K562 (cell line): ENCODE results near the gene TXNDC15. TPM values are rescaled to one million over a fixed set of nuclear protein-coding genes. Genes with fewer than 3 reads are reported as not detected.

Source experiments
- ATAC-seq: fragments of 200-7000 bp; cut with Tn5 transposase; 3 replicates; pipeline ENCODE4 v1.9.1; 2020; ENCODE audit warnings: moderate library complexity
- BruUV-seq: library from RNA; stranded (reverse); fragments of 400-500 nt; replicated peaks from 2 replicates; lab custom pipeline; 2021; lab: Mats Ljungman, UMichigan
- CTCF ChIA-PET: fragments of 300-600 bp; formaldehyde crosslinking; extraction: SDS; loops from one replicate; lab custom pipeline; 2021; ENCODE audit warnings: low intra/inter-chr PET ratio; lab: Yijun Ruan, JAX
- POLR2A ChIA-PET: fragments of 300-600, 350-650 bp; sonication (Branson Sonifier 250); formaldehyde crosslinking; extraction: SDS; loops from one replicate; lab custom pipeline; 2021; ENCODE audit warnings: antibody characterized with exemption, inconsistent platforms; lab: Yijun Ruan, JAX
- DNase-seq, 4 experiments: peaks; one replicate each; pipeline versions ENCODE4 v3.0.0 to v3.0.0-alpha.2; 2011 to 2018; ENCODE audit warnings: low spot score in 3 of 4, mixed read lengths in 3 of 4; ENCODE audit errors: extremely low read depth in 1 of 4
- FAIRE-seq: peaks from 2 replicates; lab custom pipeline; 2011; peaks lifted over from hg19 to GRCh38; lab: Jason Lieb, UNC
- H2AFZ ChIP-seq: 2 replicates; pipeline ENCODE4 v1.6.0; 2011; ENCODE audit warnings: low read depth, low read length, control low read depth, inconsistent platforms
- H3K27ac ChIP-seq: fragments of 200-600 bp; 3 replicates; pipeline ENCODE4 v1.8.0; 2011; ENCODE audit warnings: low read depth, mild to moderate bottlenecking, control low read depth, inconsistent platforms, low read length, moderate library complexity, mixed read lengths; ENCODE audit errors: extremely low read depth
- H3K27me3 ChIP-seq, 2 experiments: fragments of 300-600 bp in 1 of 2; 2 replicates in 1 of 2; 3 replicates in 1 of 2; pipeline versions ENCODE4 v1.6.0 to v1.8.0; 2011; ENCODE audit warnings: inconsistent platforms in 2 of 2, low read length in 2 of 2, mild to moderate bottlenecking in 1 of 2, mixed read lengths in 1 of 2, moderate library complexity in 1 of 2; ENCODE audit not compliant: control insufficient read depth in 2 of 2, insufficient read depth in 2 of 2
- H3K36me3 ChIP-seq: fragments of 300-600 bp; 3 replicates; pipeline ENCODE4 v1.8.0; 2011; ENCODE audit warnings: mild to moderate bottlenecking, low read length, inconsistent platforms; ENCODE audit not compliant: control insufficient read depth, insufficient read depth
- H3K4me1 ChIP-seq, 2 experiments: fragments of 200-600 bp in 1 of 2; replicated peaks in 1 of 2; 2 replicates in 1 of 2; 3 replicates in 1 of 2; pipeline versions ENCODE4 v1.5.1 to v1.8.0; 2011; ENCODE audit warnings: inconsistent platforms in 2 of 2, low read length in 2 of 2, mild to moderate bottlenecking in 1 of 2, mixed read lengths in 1 of 2, moderate library complexity in 1 of 2; ENCODE audit not compliant: control insufficient read depth in 2 of 2, insufficient read depth in 2 of 2
- H3K4me2 ChIP-seq: 2 replicates; pipeline ENCODE4 v1.6.1; 2011; ENCODE audit warnings: low read length, control low read depth, inconsistent platforms, mixed read lengths; ENCODE audit not compliant: insufficient read depth
- H3K4me3 ChIP-seq: fragments of 200-600 bp; sonication (generic), shearing (Covaris generic); 2 replicates; pipeline ENCODE4 v1.5.1; 2016; ENCODE audit warnings: control low read depth, inconsistent platforms
- H3K79me2 ChIP-seq: fragments of 200-600 bp; 3 replicates; pipeline ENCODE4 v1.8.0; 2011; ENCODE audit warnings: low read length, inconsistent platforms; ENCODE audit not compliant: control insufficient read depth, insufficient read depth
- H3K9ac ChIP-seq, 2 experiments: 2 replicates each; pipeline versions ENCODE4 v1.6.0 to v1.6.1; 2011; ENCODE audit warnings: low read depth in 2 of 2, low read length in 2 of 2, control low read depth in 1 of 2, inconsistent platforms in 1 of 2, mild to moderate bottlenecking in 1 of 2, mixed read lengths in 1 of 2; ENCODE audit not compliant: insufficient read depth in 1 of 2
- H3K9me1 ChIP-seq: one replicate; pipeline ENCODE4 v1.6.0; 2011; ENCODE audit warnings: inconsistent platforms, mild to moderate bottlenecking, low read length, moderate library complexity; ENCODE audit not compliant: control insufficient read depth, insufficient read depth
- H3K9me3 ChIP-seq: replicated peaks from 2 replicates; pipeline ENCODE4 v1.5.1; 2011; ENCODE audit warnings: low read depth, low read length, inconsistent platforms; ENCODE audit not compliant: control insufficient read depth, insufficient read depth
- H4K20me1 ChIP-seq: replicated peaks from 2 replicates; pipeline ENCODE4 v1.6.1; 2011; ENCODE audit warnings: low read length, inconsistent platforms, mixed read lengths; ENCODE audit not compliant: control insufficient read depth, insufficient read depth
- CBX8 ChIP-seq: fragments of 200-600 bp; sonication (generic); IDR thresholded peaks from 2 replicates; pipeline ENCODE4 v1.6.1; 2012; ENCODE audit warnings: borderline replicate concordance, mixed run types, low read depth, mild to moderate bottlenecking, moderate library complexity, mixed read lengths, low read length, control low read depth, inconsistent platforms; ENCODE audit not compliant: poor library complexity, severe bottlenecking; ENCODE audit errors: extremely low read depth
- GABPA ChIP-seq: fragments of 200-800 bp; sonication (Bioruptor generic); conservative IDR thresholded peaks from 2 replicates; pipeline ENCODE4 v1.6.1; 2016; ENCODE audit warnings: low read depth, missing genetic modification characterization, missing compliant biosample characterization
- PHB2 ChIP-seq: fragments of 450-650 bp; IDR thresholded peaks from 2 replicates; pipeline ENCODE4 v1.6.1; 2017; ENCODE audit warnings: low read depth
- RBM25 ChIP-seq: fragments of 200-400 bp; formaldehyde crosslinking; IDR thresholded peaks from 2 replicates; pipeline ENCODE4 v1.6.1; 2018; ENCODE audit warnings: low read length, low read depth, moderate library complexity; ENCODE audit not compliant: severe bottlenecking
- SNRNP70 ChIP-seq: fragments of 200-400 bp; formaldehyde crosslinking; optimal IDR thresholded peaks from 2 replicates; pipeline ENCODE3; 2017; ENCODE audit warnings: low read depth, low read length
- ZKSCAN8 ChIP-seq: fragments of 200-800 bp; sonication (Bioruptor generic); IDR thresholded peaks from 2 replicates; pipeline ENCODE4 v1.6.1; 2016; ENCODE audit warnings: missing genetic modification characterization, missing compliant biosample characterization
- ZNF121 ChIP-seq: sonication (generic); formaldehyde crosslinking; conservative IDR thresholded peaks from 2 replicates; pipeline ENCODE4 v1.8.0; 2022; ENCODE audit warnings: missing genetic modification reagents
- WGBS: fragments of 100-300 bp; shearing (Covaris generic); methylation state at CpG from one replicate; pipeline ENCODE4 v1.1.6; 2016; ENCODE audit warnings: low coverage, mixed read lengths; ENCODE audit not compliant: insufficient coverage; ENCODE audit errors: missing lambda C conversion rate; 5-methylcytosine and 5-hydroxymethylcytosine counted together
- in situ Hi-C: fragments of 300-500 bp; cut with MboI; formaldehyde crosslinking; loops from 4 replicates; pipeline ENCODE4 v1.15.0; 2018; ENCODE audit warnings: inconsistent platforms, mixed read lengths
- intact Hi-C: fragments of 100-400 bp; cut with micrococcal nuclease; formaldehyde crosslinking; loops from 2 replicates; pipeline ENCODE4 v1.14.2; 2022
- polyA plus RNA-seq, 8 experiments: library from polyadenylated mRNA; depleted of rRNA in 4 of 8; stranded (reverse) in 5 of 8; unstranded in 3 of 8; fragments of >200 nt; fragmentation: Nextera tagmentation in 2 of 8; fragmentation: Illumina TruSeq in 1 of 8; extraction: Ambion mirVana in 2 of 8; extraction: Trizol in 1 of 8; gene quantifications; 2 replicates each; pipeline versions ENCODE4 v1.2.1 to v1.2.3, GENCODE V29; 2011 to 2014; ENCODE audit warnings: inconsistent platforms in 1 of 8, missing spikeins in 1 of 8
- total RNA-seq, 7 experiments: library from RNA; depleted of rRNA in 6 of 7; stranded (reverse); fragments of >200 nt in 6 of 7; fragmentation: Illumina TruSeq in 2 of 7; extraction: Trizol in 2 of 7; gene quantifications; 2 replicates each; pipeline versions ENCODE4 v1.2.1 to v1.2.3, GENCODE V29; 2011 to 2021; ENCODE audit warnings: low replicate concordance in 1 of 7
- TF ChIP-seq, protein P1 (sequence below): fragments of 200-600 bp; sonication (generic); IDR thresholded peaks from one replicate; pipeline ENCODE4 v1.6.1; 2012; ENCODE audit warnings: mild to moderate bottlenecking, low read depth, low read length, inconsistent platforms
- TF ChIP-seq, protein P2 (sequence below): fragments of 450-650 bp; formaldehyde crosslinking; IDR thresholded peaks from 2 replicates; pipeline ENCODE4 v1.4.0; 2020; ENCODE audit warnings: mild to moderate bottlenecking

The TXNDC15 gene
- total and polyA plus RNA-seq, 9 of the 15 experiments (the other 6 are each of a cell fraction or from before 2014, with no cell fraction given), result 3.0 to 15.4 (median 12.3) TPM

DNA sequence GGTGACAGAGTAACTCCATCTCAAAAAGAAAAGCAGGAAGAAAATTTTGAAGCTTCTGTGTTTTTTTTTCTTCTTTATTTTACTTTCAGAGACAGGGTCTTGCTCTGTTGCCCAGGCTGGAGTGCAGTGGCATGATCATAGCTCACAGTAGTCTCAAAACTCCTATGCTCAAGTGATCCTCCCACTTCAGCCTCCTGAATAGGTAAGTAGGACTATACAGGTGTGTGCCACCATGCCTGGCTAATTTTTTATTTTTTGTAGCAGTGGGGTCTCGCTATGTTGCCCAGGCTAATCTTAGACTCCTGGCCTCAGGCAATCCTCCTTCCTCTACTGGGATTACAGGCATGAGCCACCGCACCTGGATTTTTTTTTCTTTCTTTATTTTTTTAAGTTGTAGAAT lies 38.5 kb upstream of the TXNDC15 start:
- no peak for TF ChIP-seq GABPA (tag)
- TF ChIP-seq, protein P1, sequence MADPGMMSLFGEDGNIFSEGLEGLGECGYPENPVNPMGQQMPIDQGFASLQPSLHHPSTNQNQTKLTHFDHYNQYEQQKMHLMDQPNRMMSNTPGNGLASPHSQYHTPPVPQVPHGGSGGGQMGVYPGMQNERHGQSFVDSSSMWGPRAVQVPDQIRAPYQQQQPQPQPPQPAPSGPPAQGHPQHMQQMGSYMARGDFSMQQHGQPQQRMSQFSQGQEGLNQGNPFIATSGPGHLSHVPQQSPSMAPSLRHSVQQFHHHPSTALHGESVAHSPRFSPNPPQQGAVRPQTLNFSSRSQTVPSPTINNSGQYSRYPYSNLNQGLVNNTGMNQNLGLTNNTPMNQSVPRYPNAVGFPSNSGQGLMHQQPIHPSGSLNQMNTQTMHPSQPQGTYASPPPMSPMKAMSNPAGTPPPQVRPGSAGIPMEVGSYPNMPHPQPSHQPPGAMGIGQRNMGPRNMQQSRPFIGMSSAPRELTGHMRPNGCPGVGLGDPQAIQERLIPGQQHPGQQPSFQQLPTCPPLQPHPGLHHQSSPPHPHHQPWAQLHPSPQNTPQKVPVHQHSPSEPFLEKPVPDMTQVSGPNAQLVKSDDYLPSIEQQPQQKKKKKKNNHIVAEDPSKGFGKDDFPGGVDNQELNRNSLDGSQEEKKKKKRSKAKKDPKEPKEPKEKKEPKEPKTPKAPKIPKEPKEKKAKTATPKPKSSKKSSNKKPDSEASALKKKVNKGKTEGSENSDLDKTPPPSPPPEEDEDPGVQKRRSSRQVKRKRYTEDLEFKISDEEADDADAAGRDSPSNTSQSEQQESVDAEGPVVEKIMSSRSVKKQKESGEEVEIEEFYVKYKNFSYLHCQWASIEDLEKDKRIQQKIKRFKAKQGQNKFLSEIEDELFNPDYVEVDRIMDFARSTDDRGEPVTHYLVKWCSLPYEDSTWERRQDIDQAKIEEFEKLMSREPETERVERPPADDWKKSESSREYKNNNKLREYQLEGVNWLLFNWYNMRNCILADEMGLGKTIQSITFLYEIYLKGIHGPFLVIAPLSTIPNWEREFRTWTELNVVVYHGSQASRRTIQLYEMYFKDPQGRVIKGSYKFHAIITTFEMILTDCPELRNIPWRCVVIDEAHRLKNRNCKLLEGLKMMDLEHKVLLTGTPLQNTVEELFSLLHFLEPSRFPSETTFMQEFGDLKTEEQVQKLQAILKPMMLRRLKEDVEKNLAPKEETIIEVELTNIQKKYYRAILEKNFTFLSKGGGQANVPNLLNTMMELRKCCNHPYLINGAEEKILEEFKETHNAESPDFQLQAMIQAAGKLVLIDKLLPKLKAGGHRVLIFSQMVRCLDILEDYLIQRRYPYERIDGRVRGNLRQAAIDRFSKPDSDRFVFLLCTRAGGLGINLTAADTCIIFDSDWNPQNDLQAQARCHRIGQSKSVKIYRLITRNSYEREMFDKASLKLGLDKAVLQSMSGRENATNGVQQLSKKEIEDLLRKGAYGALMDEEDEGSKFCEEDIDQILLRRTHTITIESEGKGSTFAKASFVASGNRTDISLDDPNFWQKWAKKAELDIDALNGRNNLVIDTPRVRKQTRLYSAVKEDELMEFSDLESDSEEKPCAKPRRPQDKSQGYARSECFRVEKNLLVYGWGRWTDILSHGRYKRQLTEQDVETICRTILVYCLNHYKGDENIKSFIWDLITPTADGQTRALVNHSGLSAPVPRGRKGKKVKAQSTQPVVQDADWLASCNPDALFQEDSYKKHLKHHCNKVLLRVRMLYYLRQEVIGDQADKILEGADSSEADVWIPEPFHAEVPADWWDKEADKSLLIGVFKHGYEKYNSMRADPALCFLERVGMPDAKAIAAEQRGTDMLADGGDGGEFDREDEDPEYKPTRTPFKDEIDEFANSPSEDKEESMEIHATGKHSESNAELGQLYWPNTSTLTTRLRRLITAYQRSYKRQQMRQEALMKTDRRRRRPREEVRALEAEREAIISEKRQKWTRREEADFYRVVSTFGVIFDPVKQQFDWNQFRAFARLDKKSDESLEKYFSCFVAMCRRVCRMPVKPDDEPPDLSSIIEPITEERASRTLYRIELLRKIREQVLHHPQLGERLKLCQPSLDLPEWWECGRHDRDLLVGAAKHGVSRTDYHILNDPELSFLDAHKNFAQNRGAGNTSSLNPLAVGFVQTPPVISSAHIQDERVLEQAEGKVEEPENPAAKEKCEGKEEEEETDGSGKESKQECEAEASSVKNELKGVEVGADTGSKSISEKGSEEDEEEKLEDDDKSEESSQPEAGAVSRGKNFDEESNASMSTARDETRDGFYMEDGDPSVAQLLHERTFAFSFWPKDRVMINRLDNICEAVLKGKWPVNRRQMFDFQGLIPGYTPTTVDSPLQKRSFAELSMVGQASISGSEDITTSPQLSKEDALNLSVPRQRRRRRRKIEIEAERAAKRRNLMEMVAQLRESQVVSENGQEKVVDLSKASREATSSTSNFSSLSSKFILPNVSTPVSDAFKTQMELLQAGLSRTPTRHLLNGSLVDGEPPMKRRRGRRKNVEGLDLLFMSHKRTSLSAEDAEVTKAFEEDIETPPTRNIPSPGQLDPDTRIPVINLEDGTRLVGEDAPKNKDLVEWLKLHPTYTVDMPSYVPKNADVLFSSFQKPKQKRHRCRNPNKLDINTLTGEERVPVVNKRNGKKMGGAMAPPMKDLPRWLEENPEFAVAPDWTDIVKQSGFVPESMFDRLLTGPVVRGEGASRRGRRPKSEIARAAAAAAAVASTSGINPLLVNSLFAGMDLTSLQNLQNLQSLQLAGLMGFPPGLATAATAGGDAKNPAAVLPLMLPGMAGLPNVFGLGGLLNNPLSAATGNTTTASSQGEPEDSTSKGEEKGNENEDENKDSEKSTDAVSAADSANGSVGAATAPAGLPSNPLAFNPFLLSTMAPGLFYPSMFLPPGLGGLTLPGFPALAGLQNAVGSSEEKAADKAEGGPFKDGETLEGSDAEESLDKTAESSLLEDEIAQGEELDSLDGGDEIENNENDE, result no peak
- TF ChIP-seq ZKSCAN8 (CRISPR knock-in tag), result no peak
- no peak for TF ChIP-seq CBX8
- TF ChIP-seq, protein P2, sequence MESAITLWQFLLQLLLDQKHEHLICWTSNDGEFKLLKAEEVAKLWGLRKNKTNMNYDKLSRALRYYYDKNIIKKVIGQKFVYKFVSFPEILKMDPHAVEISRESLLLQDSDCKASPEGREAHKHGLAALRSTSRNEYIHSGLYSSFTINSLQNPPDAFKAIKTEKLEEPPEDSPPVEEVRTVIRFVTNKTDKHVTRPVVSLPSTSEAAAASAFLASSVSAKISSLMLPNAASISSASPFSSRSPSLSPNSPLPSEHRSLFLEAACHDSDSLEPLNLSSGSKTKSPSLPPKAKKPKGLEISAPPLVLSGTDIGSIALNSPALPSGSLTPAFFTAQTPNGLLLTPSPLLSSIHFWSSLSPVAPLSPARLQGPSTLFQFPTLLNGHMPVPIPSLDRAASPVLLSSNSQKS (CRISPR knock-in tag), result no peak
- TF ChIP-seq PHB2, result no peak
- no peak for TF ChIP-seq SNRNP70
- peak; percentile 80 for TF ChIP-seq ZNF121 (CRISPR knock-in tag)
- TF ChIP-seq RBM25, result peak; percentile 10
- Histone ChIP-seq H3K36me3 (peaks cover 73% of the 10 kb centered on the region), H3K4me2 (no peak overlapping the region), H3K4me1 (no peaks in the 10 kb centered on the region), H3K4me3 (no peak overlapping the region), H2AFZ (no peak overlapping the region), H3K27me3 (no peaks in the 10 kb centered on the region), H3K9me1 (no peaks in the 10 kb centered on the region), H3K27ac (no peak overlapping the region), H3K9ac (no peak overlapping the region), H4K20me1 (no peaks in the 10 kb centered on the region), H3K9me3 (no peaks in the 10 kb centered on the region), H3K79me2 (no peaks in the 10 kb centered on the region)
- 100% methylated on average over 2 of the region's 2 CpGs for WGBS
- DNase-seq, result no peak
- ChIA-PET CTCF (no interaction called here), POLR2A (interaction anchor here (1.5 to 2.2 kb wide), 3 partner anchors 8 to 12 kb away, joined by 6 to 7 read pairs (median 6); partner anchors contain the start of gene C5orf24)
- BruUV-seq, result no TSS peak
- no peak for FAIRE-seq
- intact Hi-C loops (no loop called here), in situ Hi-C loops (no loop called here)
- ATAC-seq, result no peak
